ENCODE data around the gene CAPNS1. TPM values are rescaled to one million over a fixed set of nuclear protein-coding genes. Genes with fewer than 3 reads are reported as not detected.

Gene CAPNS1
- total and polyA plus RNA-seq, 9 of the 15 experiments (the other 6 are each of a cell fraction or from before 2014, with no cell fraction given): 77.9 to 576 (median 258) TPM

- TF ChIP-seq CTCF (IDR thresholded peaks at IDR 0.05 in 2 of 3, conservative IDR thresholded peaks at IDR 0.05 in 1 of 3; ENCODE audit: insufficient read depth in 2 of 3, low read depth in 1 of 3, low read length in 3 of 3): no peak
- no peak for TF ChIP-seq ZMIZ1 (IDR thresholded peaks at IDR 0.05; ENCODE audit: low read depth in 2 of 2, low read length in 2 of 2)
- no peak for TF ChIP-seq RB1 (IDR thresholded peaks at IDR 0.05; ENCODE audit: low read depth)
- no peak for TF ChIP-seq GABPB1 (CRISPR knock-in tag; IDR thresholded peaks at IDR 0.05)
- no peak for TF ChIP-seq ZNF764 (CRISPR knock-in tag; IDR thresholded peaks at IDR 0.05; ENCODE audit: low read depth)
- peak; percentile 49 for TF ChIP-seq TAF1 (IDR thresholded peaks at IDR 0.05; ENCODE audit: control insufficient read depth, extremely low read depth, insufficient read depth, low read length, severe bottlenecking)
- TF ChIP-seq E2F5 (CRISPR knock-in tag; IDR thresholded peaks at IDR 0.05): no peak
- 0 out of 2 replicates have a peak, but pooled peaks have one; percentile 16 for TF ChIP-seq ZBTB34 (CRISPR knock-in tag; IDR thresholded peaks at IDR 0.05)
- TF ChIP-seq DDX20 (tag; IDR thresholded peaks at IDR 0.05; ENCODE audit: low read depth): no peak
- TF ChIP-seq POLR2G (IDR thresholded peaks at IDR 0.05; ENCODE audit: low read depth, low read length): peak; percentile 63
- no peak for TF ChIP-seq ZNF583 (CRISPR knock-in tag; IDR thresholded peaks at IDR 0.05)
- TF ChIP-seq KDM5B (IDR thresholded peaks at IDR 0.05; ENCODE audit: insufficient replicate concordance, low read depth, low read length): no peak
- peak; percentile 24; the same call in 1 of the 2 replicates for TF ChIP-seq SUPT5H (IDR thresholded peaks at IDR 0.05)
- 0 out of 2 replicates have a peak, but pooled peaks have one; percentile 5 for TF ChIP-seq JUND (IDR thresholded peaks at IDR 0.05; ENCODE audit: borderline replicate concordance, low read depth, low read length)
- TF ChIP-seq JUND (tag; IDR thresholded peaks at IDR 0.05; ENCODE audit: borderline replicate concordance, low read depth, low read length): no peak
- no peak for TF ChIP-seq GMEB1 (CRISPR knock-in tag; IDR thresholded peaks at IDR 0.05)
- TF ChIP-seq FOXP1 (CRISPR knock-in tag; IDR thresholded peaks at IDR 0.05): no peak
Measured at GRCh38 chr19:36141039-36141927, 1.4 kb downstream of the CAPNS1 start (continued).

Measured in K562 (cell line).